Ovary (tissue), 9 donors: Measurements from ENCODE around the gene SP6. TPM values are rescaled to one million over a fixed set of nuclear protein-coding genes. Genes with fewer than 3 reads are reported as not detected.
A peak's percentile ranks its signal among the peaks of the same experiment; 100 is the strongest.

Source experiments
- DNase-seq, 5 donors: peaks; one replicate each; pipeline ENCODE4 v3.0.0-alpha.2; 2019 to 2020
- H3K27ac ChIP-seq, 2 donors: fragments of 200-600 bp; one replicate each; pipeline versions ENCODE4 v1.5.1 to v1.8.0; 2019 to 2022
- H3K27me3 ChIP-seq: fragments of 200-600 bp; one replicate; pipeline ENCODE4 v1.8.0; 2022
- H3K36me3 ChIP-seq: fragments of 200-600 bp; sonication (generic); one replicate; pipeline ENCODE4 v1.5.1; 2019
- H3K4me1 ChIP-seq: one replicate; pipeline ENCODE4 v1.8.1; 2013; ENCODE audit warnings: mild to moderate bottlenecking, moderate library complexity; ENCODE audit not compliant: insufficient read depth
- H3K4me3 ChIP-seq: fragments of 200-600 bp; sonication (generic); one replicate; pipeline ENCODE4 v1.5.1; 2017
- H3K9me3 ChIP-seq, 2 donors: fragments of 200-600 bp in 1 of 2; sonication (generic) in 1 of 2; one replicate each; pipeline versions ENCODE4 v1.5.1 to v1.8.1; 2013 to 2019; ENCODE audit warnings: mild to moderate bottlenecking in 1 of 2, moderate library complexity in 1 of 2
- CTCF ChIP-seq, 3 donors: fragments of 450-650 bp in 2 of 3; fragments of 200-600 bp in 1 of 3; IDR thresholded peaks; one replicate each; pipeline versions ENCODE4 v1.5.1 to v1.8.0; 2016 to 2022; ENCODE audit warnings: antibody characterized with exemption in 3 of 3, mild to moderate bottlenecking in 1 of 3
- EP300 ChIP-seq: sonication (generic); formaldehyde crosslinking; IDR thresholded peaks from one replicate; pipeline ENCODE4 v1.6.1; 2017; ENCODE audit warnings: antibody characterized with exemption
- POLR2A ChIP-seq: fragments of 450-650 bp; IDR thresholded peaks from one replicate; pipeline ENCODE4 v1.6.1; 2017; ENCODE audit warnings: antibody characterized with exemption, mild to moderate bottlenecking, moderate library complexity
- WGBS, 3 donors: extraction: QIAGEN DNeasy Blood & Tissue Kit in 1 of 3; methylation state at CpG; one replicate each; pipeline versions ENCODE4 v1.1.5 to v1.1.7; 2013 to 2017; 5-methylcytosine and 5-hydroxymethylcytosine counted together
- intact Hi-C, 4 donors: fragments of 100-400 bp; cut with DNase I; formaldehyde crosslinking; loops; one replicate each; pipeline versions ENCODE4 v1.11.0 to v1.15.1; 2022 to 2023
- polyA plus RNA-seq, 2 donors: library from polyadenylated mRNA; stranded (reverse); fragments of 200-250 nt in 1 of 2; fragments of 350-450 nt in 1 of 2; fragmentation: Illumina TruSeq in 1 of 2; extraction: RNeasy Lipid Tissue Mini Kit (QIAGEN cat#74804) in 1 of 2; gene quantifications; one replicate each; pipeline ENCODE4 v1.2.3, GENCODE V29; 2013 to 2014
- total RNA-seq, 7 donors: library from RNA; depleted of rRNA in 2 of 7; stranded (reverse); fragments of >200 nt in 2 of 7; fragmentation: NEBNext Ultra II Directional in 3 of 7; extraction: Animal tissue kit (Norgen Biotek cat#: 25700) in 3 of 7; gene quantifications; one replicate each; pipeline versions ENCODE4 v1.1.0 to v1.2.4, GENCODE V29; 2016 to 2023
- donor health status: DM: no; HTN: no; CAD: no; lungs with moderate emphysema.
- donor health status: DM: no; HTN: no; CAD: no.
- donor health status: Bipolar disorder and iron deficiency.
- donor health status: DM: yes; HTN: yes; CAD: no.
- donor health status: DM: no; HTN: no; CAD: no.
- donor health status: DM: yes; HTN: yes; CAD: no.

SP6 gene
- total and polyA plus RNA-seq, 9 donors, result 0.25 to 4.3 (median 1.1) TPM

DNA sequence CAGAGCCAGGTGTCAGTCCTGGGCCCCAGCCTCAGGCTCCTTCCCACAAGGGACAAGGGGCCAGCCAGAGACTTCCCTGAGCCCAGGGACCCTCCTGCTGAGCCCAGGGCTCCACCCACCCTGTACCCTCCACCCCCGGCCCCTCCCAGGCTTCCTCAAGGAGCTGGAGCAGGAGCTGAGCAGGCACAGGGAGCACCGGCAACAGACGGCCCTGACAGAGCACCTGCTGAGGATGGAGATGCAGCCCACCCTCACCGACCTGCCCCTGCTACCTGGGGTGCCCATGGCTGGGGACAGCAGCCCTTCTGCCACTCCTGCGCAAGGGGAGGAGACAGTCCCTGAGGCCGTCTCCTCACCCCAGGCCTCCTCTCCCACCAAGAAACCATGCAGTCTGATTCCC, 14.4 kb downstream of the SP6 start:
- TF ChIP-seq POLR2A, result no peak
- TF ChIP-seq CTCF (IDR thresholded peaks at IDR 0.05), result no peak
- no peak for TF ChIP-seq EP300
- H3K9me3 ChIP-seq, result no peaks in the 10 kb centered on the region
- no peak overlapping the region for H3K27ac ChIP-seq
- no peak for DNase-seq
- H3K4me1 ChIP-seq, result peaks cover 4% of the 10 kb centered on the region
- 67 to 77% (median 68%) methylated on average over 3 to 6 of the region's 6 CpGs for WGBS, 3 donors
- no peaks in the 10 kb centered on the region for H3K27me3 ChIP-seq
- no peak overlapping the region for H3K4me3 ChIP-seq
- no peaks in the 10 kb centered on the region for H3K36me3 ChIP-seq
- intact Hi-C loops, result no loop called here

- no peak for DNase-seq
- no peak overlapping the region for H3K27ac ChIP-seq
- WGBS, 3 donors, result 49 to 63% (median 56%) methylated on average over 5 of the region's 5 CpGs
- H3K4me3 ChIP-seq, result no peak overlapping the region
- TF ChIP-seq EP300, result no peak
- intact Hi-C loops, result no loop called here
- H3K27me3 ChIP-seq, result no peaks in the 10 kb centered on the region
- H3K9me3 ChIP-seq, result no peaks in the 10 kb centered on the region
- no peaks in the 10 kb centered on the region for H3K36me3 ChIP-seq
- H3K4me1 ChIP-seq, result peaks cover 4% of the 10 kb centered on the region
Measured at GRCh38 chr17:47834756-47835155, 16.2 kb downstream of the SP6 start.

- Histone ChIP-seq H3K4me1 (peaks cover 4% of the 10 kb centered on the region), H3K27me3 (no peaks in the 10 kb centered on the region), H3K9me3 (no peaks in the 10 kb centered on the region), H3K27ac (no peak overlapping the region), H3K4me3 (peak overlapping the region; percentile 52), H3K36me3 (no peaks in the 10 kb centered on the region)
- intact Hi-C loops, result no loop called here
- TF ChIP-seq CTCF (IDR thresholded peaks at IDR 0.05) (no peak), POLR2A (no peak), EP300 (no peak)
- 7 to 9% (median 8%) methylated on average over 7 of the region's 7 CpGs for WGBS, 3 donors
- DNase-seq, result no peak
Measured at GRCh38 chr17:47831934-47832327, 19.0 kb downstream of the SP6 start.

GRCh38 chr17:47831003-47831933, 19.7 kb downstream of the SP6 start, which contains the start of the genes LRRC46 and MRPL10:
Gene LRRC46, plus strand, starts transcription at chr17:47831670. Its CDS starts 320 bp downstream, at chr17:47831990.
Gene MRPL10, minus strand, starts transcription at chr17:47831541. Its CDS starts 30 bp downstream, at chr17:47831511.
- 0% methylated on average over 42 of the region's 42 CpGs for WGBS, 3 donors

More at GRCh38 chr17:47831003-47831933, 19.7 kb downstream of the SP6 start, which contains the start of the genes LRRC46 and MRPL10:
- H3K27me3 ChIP-seq, result no peaks in the 10 kb centered on the region
- H3K4me3 ChIP-seq, result peak within 1 kb of the TSS; percentile 52
- peak; percentile 94 to 97 (median 95) for DNase-seq
- no peaks in the 10 kb centered on the region for H3K36me3 ChIP-seq
- no peaks in the 10 kb centered on the region for H3K9me3 ChIP-seq
- no peak within 1 kb of the TSS for H3K27ac ChIP-seq
- TF ChIP-seq EP300, result no peak
- no peak for TF ChIP-seq CTCF (IDR thresholded peaks at IDR 0.05)
- TF ChIP-seq POLR2A, result peak; percentile 88
- intact Hi-C loops, result no loop called here
- peaks cover 4% of the 10 kb centered on the region for H3K4me1 ChIP-seq
